Caki2 (cell line): Measurements from ENCODE around the gene STK10. TPM values are rescaled to one million over a fixed set of nuclear protein-coding genes. Genes with fewer than 3 reads are reported as not detected.
A peak's percentile ranks its signal among the peaks of the same experiment; 100 is the strongest.
"Not testable (repeated sequence)": the region's sequence is repeated elsewhere in the genome, so short reads cannot be mapped to it uniquely, and the experiment has no call there.

Experiments
- DNase-seq: peaks from one replicate; pipeline ENCODE4 v3.0.0-alpha.2; 2015; ENCODE audit warnings: low read depth
- in situ Hi-C: cut with HindIII; loops from 2 replicates; pipeline ENCODE4 v1.10.0; 2016; ENCODE audit warnings: low sequenced_read_pairs, low pct_unique_long_range_greater_than_20kb, mixed read lengths
- total RNA-seq: library from RNA; depleted of rRNA; stranded (reverse); fragments of >200 nt; shearing (Covaris generic); gene quantifications from 2 replicates; pipeline ENCODE4 v1.2.3, GENCODE V29; 2014; ENCODE audit warnings: low replicate concordance; rRNA removed

The STK10 gene
- 4.0 and 8.5 TPM in 2 replicates for total RNA-seq

GRCh38 chr5:172188033-172188892 lies at the start of gene STK10:
Gene STK10, minus strand, starts transcription at chr5:172188224. Its CDS starts 182 bp downstream, at chr5:172188042.
- in situ Hi-C loops = no loop called here
- DNase-seq = peak; percentile 94

- in situ Hi-C loops = no loop called here
- DNase-seq = no peak
Measured at GRCh38 chr5:172235827-172236736, 48.1 kb upstream of the STK10 start.

- in situ Hi-C loops = no loop called here
- no peak for DNase-seq
Measured at GRCh38 chr5:172235132-172235780, 47.2 kb upstream of the STK10 start.

GRCh38 chr5:172234031-172234430 lies 46.0 kb upstream of the STK10 start:
- in situ Hi-C loops = no loop called here
- DNase-seq = no peak

- in situ Hi-C loops = no loop called here
- no peak for DNase-seq
Measured at GRCh38 chr5:172229904-172230303, 41.9 kb upstream of the STK10 start.

- in situ Hi-C loops = no loop called here
- DNase-seq = no peak
Measured at GRCh38 chr5:172224996-172225395, 37.0 kb upstream of the STK10 start.

- in situ Hi-C loops = no loop called here
- DNase-seq = no peak
Measured at GRCh38 chr5:172223901-172224873, 36.2 kb upstream of the STK10 start.

GRCh38 chr5:172219296-172219695 lies 31.3 kb upstream of the STK10 start:
- in situ Hi-C loops = no loop called here
- no peak for DNase-seq

DNA sequence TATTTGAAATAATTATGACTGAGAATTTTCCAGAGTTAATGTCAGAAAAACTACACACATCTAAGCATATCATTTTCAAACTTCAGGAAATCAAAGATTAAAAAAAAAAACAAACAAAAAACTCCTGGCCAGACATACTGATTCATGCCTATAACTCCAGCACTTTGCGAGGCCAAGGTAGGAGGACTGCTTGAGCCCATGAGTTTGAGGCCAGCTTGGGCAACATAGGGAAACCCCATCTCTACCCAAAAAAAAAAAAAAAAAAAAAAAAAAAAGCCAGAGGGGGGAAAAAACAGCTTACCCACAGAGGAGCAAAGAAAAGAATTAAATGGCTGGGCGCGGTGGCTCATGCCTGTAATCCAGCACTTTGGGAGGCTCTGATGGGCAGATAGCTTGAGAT lies 28.3 kb upstream of the STK10 start:
- in situ Hi-C loops = no loop called here
- DNase-seq = no peak

DNA sequence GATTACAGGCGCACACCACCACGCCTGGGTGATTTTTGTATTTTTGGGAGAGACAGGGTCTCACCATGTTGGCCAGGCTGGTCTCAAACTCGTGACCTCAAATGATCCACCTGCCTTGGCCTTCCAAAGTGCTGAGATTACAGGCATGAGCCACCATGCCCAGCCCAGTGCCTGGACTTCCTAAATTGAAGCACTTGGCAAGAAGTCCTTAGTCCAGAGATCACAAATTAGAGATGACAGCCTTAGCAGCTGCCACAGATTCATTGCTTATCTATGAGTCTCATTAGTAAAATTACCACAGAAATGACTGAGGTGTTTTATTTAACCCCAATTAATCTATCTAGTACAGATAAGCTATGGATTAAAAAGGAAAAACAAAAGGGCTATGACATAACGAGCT lies 25.1 kb upstream of the STK10 start:
- in situ Hi-C loops = no loop called here
- DNase-seq = no peak

DNA sequence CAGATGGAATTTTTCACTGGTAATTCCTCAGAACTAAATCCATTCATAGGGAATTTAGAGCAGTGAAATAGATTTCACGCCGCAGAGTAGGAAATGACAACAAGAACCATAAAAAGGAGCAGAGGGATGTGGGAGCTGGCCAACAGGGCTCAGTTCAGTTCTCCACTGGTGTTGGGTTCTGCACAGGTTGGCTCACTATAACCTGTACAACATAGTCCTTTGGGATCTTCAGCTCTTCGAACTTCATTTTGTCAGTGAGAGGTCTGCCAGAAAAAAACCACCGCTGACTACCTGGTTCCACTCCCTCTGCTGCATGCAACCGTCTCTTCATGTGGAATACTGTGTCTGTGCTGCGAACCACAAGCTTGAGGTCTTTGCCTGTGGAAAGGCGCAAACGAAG lies 23.7 kb upstream of the STK10 start:
- DNase-seq = no peak
- in situ Hi-C loops = no loop called here

- DNase-seq = no peak
- in situ Hi-C loops = no loop called here
Measured at GRCh38 chr5:172209714-172210113, 21.7 kb upstream of the STK10 start.

DNA sequence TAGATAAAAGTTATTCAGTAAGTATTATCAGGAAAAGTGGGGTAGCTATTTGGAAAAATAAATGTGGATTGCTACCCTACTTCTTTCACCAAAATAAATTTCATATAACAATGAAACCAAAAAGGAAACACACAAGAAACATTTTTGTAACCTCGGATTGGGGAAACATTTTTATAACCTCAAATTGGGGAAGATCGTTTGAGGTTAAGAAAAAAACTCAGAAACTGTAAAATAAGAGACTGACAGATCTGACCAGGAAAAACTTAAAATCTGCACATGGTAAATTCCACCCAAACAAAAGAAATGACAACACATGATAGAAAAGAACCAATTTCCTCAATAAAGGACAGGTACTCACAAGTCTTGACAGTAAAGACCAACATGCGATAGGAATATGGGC lies 19.5 kb upstream of the STK10 start:
- in situ Hi-C loops = no loop called here
- DNase-seq = no peak

DNA sequence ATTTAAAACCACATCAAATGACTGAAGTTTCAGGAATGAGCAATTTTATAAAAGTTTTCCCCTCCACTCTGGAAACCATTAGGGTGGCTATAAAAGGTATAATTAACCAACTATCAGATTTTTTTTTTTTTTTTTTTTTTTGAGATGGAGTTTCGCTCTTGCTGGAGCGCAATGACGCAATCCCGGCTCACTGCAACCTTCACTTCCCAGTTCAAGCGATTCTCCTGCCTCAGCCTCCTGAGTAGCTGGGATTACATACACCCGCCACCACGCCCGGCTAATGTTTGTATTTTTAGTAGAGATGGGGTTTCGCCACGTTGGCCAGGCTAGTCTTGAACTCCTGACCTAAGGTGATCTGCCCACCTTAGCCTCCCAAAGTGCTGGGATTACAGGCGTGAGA lies 18.0 kb upstream of the STK10 start:
- in situ Hi-C loops, DNase-seq: not testable (repeated sequence)

DNA sequence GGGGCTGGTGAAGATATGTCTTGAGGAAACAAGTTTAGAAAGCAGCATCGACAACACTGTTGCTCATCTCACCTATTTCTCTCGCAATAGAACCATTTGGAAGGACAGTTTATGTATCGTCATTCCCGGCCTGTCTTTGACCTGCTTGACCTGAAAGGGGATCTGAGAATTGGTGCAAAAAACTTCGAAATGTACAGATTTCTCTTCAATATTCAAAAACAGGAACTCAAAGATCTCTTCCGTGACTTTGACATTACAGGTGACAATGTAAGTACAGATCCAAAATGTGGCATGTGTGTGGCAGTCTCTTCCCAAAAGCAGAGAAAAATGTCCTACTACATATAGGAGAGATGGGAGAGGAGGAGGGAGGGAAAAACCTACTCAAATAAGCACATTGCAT lies 12.5 kb upstream of the STK10 start:
- in situ Hi-C loops = no loop called here

DNA sequence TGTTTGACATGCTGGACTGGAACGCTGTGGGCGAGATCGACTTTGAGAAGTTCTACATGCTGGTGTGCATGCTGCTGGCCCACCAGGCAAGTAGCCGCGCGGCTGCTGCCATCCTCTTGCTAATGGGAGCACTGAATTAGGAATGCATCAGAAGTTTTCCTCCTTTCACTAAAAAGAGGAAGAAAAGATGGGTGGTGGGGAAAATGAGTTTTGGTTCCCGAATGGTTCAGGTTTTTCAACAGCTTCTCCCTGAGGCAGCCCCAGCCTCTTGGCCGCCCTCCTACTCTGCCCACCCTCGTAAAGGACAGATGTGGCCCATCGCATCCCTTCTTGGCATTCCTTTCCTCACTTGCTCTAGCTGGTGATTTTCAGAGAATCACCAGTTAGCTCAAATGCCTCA lies 11.4 kb upstream of the STK10 start:
- in situ Hi-C loops = no loop called here
- no peak for DNase-seq

More for the DNA sequence above, 12.5 kb upstream of the STK10 start:
- no peak for DNase-seq

GRCh38 chr5:172197775-172198174 lies 9.8 kb upstream of the STK10 start:
- in situ Hi-C loops = not testable (repeated sequence)

More at GRCh38 chr5:172197775-172198174, 9.8 kb upstream of the STK10 start:
- DNase-seq = not testable (repeated sequence)
